HL-60/S4 treated with phorbol 12-myristate 13-acetate at 8.2 ng/mL for 4 days and 3 days (cell line): ENCODE measurements around the gene CXCL5.
"Not testable (repeated sequence)": the region's sequence is repeated elsewhere in the genome, so short reads cannot be mapped to it uniquely, and the experiment has no call there.

Source experiments
- in situ Hi-C: fragments of 300-500 bp; cut with MboI; formaldehyde crosslinking; loops from 2 replicates; pipeline ENCODE4 v1.15.0; 2022; ENCODE audit warnings: low sequenced_read_pairs

Gene CXCL5

DNA sequence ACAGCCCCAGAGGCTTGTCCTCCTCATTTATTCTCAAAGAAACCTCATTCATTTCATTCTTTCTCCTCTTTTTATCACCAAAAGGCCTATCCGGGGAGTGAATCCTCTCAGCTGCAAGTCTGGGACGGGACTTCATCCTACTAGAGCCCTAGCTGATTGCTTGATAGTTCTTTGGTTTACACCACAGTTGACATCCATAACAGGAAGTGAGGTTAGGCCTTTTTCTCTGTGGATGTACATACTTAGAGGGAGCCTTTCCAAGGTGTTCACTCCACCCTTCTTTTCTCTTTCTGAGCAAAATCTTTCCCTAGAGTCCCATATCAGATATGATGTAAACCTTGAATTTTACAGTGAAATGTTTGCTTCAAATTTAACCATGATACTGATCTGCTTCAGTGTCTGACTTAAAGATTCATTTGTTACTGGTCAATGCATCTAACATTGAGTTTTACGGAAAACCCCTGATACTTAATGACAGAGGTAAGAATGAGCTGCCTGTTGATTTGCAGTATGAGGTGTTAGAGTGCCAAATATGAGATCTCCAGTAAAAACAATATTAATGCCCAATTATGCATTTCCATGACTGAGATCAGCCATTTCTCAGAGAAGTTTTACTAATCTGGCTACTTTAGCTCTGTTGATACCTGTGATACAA, 16.8 kb upstream of the CXCL5 start:
- in situ Hi-C loops, result no loop called here

DNA sequence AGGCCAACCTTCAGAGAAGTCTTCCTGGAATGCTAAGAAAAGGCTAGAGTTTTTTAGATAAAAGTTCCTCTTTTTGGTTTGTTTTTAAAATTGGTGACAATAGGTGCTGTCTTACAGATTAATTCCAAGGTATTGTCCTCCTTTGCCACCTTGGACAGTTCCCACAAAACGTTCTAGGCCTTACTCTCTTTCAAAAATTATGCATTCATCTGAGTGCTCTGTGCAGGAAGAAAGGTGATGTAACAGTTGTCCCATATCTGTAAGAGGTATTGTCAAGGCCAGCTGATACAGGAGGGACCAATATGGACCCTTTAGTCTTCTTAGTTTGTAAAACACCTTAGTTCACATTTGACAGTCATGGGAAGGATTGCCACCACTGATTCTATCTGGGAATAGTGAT, 15.9 kb upstream of the CXCL5 start:
- in situ Hi-C loops, result no loop called here

DNA sequence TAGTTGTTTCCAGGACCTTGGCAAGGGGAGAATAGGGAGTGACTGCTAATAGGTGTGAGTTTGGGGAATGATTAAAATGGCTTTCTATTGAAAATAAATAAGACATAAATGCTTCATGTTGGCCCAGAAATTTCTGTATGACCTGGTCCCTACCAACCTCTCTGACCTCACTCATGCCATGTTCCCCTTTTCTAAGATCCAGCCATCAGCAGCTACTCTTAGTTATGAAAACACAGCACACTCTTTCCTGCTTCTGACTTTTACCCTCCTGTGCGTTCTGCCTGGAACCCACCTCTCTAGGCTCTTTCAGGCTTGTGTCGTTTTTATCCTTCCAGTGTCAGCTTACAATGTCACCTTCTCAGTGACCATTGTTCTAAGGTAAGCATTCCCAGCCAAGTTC, 14.8 kb upstream of the CXCL5 start:
- in situ Hi-C loops, result no loop called here

DNA sequence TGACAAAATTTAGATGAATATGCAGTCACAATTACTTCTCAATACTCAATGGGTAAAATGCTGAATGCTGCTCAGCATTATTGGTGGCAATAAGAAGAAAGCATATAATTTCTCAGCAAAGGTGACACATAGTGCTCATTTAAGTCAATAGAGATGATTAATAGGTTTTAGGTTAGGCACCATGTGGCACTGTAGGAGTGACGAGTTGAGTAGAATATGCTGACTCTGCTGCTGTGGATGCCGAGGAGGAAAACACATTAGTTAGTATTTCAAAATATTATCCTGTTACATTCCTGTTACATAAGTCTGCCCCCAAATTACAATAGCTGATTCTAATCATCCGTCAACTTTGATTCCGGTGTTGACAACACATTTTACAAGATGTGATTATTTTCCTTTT, 13.7 kb upstream of the CXCL5 start:
- in situ Hi-C loops, result no loop called here

DNA sequence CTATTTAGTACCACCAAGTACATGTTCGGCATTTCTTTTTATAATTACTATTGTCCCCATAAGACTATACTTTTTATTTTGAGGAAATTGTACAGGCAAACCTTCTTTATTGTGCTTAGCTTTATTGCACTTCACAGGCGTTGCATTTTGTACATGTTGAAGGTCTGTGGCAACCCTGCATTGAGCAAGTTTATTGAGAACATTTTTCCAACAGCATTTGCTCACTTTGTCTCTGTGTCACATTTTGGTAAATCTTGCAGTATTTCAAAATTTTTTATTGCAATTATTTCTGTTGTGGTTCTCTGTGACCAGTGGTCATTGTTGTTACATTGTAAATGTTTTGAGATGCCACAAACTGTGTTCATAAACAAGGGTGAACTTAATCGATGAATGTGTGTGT, 10.8 kb upstream of the CXCL5 start:
- in situ Hi-C loops, result no loop called here

DNA sequence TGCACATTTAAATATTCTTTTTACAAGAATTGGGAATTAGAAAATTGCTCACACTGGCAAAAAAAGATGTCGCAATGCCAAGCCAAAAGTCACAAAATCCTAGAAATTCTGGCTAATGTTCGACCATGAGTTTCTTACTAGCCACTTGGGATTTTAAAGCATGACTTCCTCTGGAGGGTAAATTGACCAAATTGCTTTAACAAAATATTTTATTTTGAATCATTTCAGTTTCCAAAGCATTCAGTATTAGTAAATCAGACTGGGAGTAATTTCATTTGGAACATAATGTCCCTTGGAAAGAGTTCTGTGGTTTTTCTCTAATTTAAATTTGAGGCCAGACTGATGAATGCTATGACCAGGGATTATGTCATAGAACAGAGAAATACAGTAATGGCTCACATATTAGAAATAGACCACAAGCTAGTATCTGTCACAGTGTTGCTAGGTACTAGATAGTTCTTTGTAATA, 7.6 kb upstream of the CXCL5 start:
- in situ Hi-C loops, result no loop called here

DNA sequence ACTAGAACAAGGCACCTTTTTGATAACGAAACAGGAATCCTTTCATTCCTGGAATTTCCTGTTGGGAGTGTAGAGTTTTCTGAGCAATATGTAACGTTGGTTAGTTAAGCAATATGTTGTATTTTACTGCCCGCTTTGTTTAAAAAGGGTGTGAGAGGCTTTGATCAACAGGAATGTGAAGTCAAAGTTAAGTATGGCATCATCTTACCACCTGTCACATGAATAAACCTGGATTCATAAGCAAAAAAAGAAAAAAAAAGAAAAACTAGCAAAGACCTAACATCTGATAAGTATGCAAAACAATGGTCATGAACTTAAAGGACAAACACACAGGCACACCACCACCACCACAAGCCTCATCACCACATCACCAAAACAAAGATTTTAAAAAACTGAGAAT, 7.1 kb upstream of the CXCL5 start:
- in situ Hi-C loops, result no loop called here

DNA sequence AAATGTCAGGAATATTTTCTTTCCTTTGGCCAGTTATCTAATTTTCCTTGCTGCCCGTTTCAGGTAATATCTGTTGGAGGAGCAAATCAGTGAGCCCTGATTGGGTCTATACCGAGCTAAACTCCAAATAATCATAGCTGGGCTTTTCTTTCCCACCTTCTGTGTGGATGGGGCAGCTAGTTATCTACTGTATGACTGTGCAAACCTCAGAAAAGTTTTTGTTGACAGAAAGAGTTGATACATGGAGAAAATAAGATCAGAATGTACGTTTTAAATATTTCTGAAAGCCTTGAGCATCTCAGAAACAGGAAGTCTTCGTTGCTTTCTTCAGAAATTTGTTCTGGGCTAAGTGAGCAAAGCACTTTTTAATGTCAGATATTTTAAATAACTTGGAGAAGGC, 6.2 kb upstream of the CXCL5 start:
- in situ Hi-C loops, result no loop called here

DNA sequence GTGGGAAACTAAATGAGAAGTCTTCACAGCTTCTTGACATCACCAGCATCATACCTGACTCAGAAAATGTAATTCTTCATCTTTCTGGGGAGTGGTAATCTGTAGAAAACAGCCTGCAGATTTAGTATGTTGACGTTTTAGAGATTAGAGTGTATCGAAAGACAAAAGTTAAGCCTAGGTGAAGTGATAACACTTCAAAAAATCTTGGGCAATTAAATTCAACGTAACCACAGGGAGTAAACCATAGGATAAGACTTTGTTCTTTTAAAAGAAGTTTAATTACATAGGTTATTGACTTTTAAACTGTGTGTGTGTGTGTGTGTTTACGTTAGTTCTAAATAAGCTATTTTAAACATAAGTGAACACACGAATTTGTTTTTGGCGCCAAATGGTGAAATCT, 1.8 kb upstream of the CXCL5 start:
- in situ Hi-C loops, result no loop called here

DNA sequence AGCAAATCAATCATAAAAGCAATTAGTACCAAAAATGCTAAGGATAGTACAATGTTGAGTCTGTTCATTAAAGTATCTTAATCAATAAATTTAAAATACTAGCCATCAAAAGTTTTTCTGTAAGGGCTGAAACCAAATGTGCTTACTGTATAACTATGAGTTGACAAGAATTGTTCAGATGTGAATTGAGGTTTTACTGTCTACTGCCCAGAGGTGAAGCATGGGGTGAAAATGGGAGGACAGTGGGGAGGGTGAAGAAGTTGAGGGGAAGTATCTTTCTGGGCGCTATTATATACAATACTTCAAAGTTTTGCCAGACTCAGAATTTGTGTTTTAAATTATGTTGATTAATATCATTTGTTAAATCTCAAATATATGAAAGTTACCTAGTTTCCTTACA, 6.4 kb downstream of the CXCL5 start:
- in situ Hi-C loops, result no loop called here

DNA sequence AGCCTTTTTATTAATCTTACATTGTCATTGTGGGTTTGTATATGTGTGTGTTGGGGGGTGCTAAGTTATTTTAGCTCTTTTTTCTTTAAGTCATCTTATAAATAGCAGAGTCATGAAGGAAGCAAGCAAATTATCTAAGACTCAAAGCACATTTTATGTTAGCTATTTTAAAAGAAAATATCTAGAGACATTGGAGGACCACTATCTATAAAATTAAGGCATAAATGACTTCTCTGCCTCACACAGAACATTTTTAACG, 6.8 kb downstream of the CXCL5 start:
- in situ Hi-C loops, result no loop called here

DNA sequence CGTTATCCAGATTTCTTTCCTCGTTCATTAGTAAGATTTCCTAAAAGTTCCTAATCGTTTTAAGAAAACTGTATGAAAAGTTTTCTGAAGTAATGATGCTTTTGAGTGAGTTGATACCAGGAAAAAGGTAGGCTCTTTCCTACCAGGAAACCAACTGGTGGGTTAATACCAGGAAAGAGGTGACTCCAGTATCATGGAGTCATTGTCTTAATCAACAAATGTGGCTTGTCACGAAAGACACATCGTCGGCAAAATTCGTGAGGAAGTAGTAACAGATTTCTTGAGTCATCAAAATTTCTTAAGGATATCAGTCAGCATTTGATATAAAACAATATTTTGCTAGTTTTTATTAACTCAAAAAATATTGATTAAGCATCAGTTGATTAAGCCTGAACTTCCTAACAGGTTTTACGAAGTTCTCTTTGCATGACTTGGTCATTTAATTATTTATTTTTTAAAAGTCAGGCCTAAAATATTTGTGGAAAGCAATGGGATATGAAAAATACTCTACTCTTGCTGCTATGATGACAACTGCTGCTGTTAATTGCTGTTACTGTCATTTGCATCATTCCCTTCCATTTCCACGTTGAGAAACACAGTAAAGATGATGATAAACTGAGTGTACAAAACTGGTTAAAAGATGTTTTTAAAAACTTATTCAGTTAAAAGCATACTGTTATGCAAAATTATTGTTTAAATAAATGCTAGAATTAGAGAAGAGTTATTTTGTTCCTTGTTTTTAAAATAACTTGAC, 7.3 kb downstream of the CXCL5 start:
- in situ Hi-C loops, result no loop called here

DNA sequence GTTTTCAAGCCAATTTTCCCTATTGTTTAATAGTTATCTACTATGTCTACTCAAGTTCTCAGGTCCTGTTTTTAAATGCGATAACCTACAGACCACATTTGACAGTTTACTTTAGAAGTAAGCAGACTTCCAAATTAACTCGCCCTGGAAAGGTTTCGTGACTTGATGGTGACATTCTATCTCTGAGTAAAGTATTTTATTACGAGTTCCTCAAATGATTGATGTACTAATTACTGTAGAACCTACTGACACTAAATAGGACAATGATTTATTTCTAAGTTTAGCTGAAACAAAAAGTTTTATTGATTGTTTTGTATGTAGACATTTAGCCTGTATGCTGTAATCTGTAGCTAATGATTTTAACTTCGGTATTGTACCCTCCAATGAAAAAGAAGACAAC, 8.5 kb downstream of the CXCL5 start:
- in situ Hi-C loops, result no loop called here

DNA sequence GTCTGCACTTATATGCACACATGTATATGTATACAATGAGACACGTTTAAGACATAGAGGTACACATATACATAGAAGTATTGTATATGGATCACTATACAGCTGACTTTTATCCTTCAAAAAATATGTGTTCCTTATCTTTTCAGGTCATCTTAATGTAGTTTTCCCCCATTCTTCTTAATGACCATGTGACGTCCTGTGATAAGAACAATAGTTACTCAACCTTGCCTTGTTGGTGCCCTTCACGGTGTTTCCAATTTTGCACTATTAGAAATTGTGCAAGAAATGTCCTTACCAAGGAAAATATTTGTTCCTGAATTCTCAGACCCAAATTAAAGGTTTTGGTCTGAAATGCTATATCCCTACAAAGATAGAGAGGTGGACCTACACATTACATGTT, 9.4 kb downstream of the CXCL5 start:
- in situ Hi-C loops, result no loop called here

DNA sequence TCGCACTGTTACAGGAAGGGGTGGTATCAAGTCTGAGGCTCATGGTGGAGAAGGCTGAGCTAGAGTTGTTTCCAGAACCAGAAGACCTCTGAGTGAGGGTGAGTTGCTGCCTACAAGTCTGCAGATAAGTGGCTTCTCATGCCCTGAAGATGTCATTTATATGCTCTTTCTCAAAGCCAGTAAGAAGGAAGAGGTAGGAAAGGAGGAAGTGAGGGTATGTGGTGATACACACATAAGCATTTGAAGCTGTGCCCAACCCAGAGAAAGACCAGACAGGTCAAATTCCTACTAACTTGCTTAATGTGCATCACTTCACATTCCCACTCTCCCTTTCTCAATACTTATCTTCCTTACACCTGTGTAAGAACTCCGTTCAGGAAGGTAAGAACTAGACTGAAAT, 10.4 kb downstream of the CXCL5 start, which contains the start of gene PPBP:
TSS of gene PPBP (minus strand) at position 130 of the 400 bp plus-strand sequence. CDS start at position 43, 87 bp downstream.
- in situ Hi-C loops, result no loop called here

DNA sequence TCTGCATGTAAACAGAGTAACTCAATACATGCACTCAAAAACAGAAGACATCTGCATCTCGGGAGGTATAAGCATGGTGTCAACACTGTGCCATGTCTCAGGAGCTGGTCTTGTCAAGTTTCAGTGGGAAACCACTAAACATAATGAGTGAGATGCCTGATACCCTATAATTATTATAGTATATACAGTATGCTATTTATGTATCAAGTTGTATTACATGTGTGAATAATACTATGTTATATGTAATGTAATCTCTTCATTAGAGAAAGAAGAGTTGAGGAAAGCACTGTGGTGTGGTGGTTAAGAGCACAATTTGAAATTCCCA, 13.0 kb downstream of the CXCL5 start:
- in situ Hi-C loops, result no loop called here

DNA sequence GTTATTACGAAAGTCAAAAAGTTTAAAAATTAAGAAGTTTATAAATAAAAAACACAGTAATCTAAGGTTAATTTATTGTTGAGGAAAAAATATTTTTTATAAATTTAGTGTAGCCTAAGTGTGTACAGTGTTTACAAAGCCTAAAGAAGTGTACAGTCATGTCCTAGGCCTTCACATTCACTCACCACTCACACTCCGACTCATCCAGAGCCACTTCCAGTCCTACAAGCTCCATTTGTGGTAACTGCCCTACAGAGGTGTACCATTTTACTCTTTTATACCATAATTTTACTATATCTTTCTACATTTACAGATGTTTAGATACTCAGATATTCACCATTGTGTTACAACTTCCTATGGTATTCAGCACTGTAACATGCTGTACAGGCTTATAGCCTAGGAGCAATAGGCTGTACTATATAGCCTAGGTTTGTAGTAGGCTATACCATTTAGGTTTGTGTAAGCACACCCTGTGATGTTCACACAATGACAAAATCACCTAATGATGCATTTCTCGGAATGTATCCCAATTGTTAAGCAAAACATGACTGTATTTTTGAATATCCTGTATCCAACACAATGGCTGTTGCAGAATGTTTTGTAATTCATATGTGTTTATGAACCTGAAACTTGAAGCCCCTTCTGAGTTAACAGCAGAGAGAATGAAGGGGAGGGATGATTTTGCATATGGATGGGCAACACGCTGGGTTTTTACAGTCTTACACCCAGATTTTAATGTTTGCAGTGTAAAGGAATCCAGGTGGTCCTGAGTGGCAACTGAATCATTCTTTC, 13.5 kb downstream of the CXCL5 start:
- in situ Hi-C loops, result no loop called here

DNA sequence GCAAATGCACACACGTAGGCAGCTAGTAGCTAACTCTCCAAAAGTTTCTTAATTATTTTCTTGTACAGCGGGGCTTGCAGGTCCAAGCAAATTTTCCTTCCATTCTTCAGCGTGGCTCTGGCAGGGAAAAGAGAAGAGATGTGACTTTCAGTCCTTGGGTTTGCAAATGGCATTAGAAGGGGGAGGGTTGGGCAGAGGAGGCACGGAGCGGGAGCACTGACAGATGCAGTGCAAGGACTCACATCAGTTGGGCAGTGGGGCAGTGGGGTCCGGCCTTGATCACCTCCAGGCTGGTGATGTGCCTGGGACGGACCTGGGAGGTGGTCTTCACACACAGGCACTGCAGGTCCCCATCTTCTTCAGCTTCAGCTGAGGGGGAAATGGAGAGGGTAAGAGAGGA, 17.3 kb downstream of the CXCL5 start:
- in situ Hi-C loops, result not testable (repeated sequence)

DNA sequence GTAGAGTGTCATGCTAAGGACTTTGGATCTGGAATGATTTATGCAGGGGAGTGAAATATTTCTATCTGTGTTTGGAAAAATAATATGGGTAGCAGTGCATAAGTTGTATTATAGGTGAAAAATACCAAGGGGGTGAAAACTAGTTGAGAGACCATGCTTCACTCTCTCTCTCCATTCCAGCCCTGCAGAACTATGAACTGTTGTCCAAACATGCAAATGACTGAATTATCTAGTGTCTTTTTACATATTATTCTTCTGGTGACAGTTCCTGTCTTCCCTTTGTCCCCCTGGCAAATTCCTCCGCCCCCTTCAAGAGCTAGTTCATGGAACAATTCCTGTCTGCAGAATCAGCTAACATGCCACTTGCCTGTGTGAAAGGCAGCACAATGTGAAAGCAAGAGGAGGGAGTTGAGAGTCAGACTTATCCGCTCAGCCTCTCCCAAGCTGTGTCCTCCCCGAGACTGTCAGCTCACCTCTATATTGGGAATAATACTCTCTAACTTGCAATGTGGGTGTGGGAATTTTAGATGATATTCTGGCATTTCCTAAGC, 19.0 kb downstream of the CXCL5 start:
- in situ Hi-C loops, result no loop called here

DNA sequence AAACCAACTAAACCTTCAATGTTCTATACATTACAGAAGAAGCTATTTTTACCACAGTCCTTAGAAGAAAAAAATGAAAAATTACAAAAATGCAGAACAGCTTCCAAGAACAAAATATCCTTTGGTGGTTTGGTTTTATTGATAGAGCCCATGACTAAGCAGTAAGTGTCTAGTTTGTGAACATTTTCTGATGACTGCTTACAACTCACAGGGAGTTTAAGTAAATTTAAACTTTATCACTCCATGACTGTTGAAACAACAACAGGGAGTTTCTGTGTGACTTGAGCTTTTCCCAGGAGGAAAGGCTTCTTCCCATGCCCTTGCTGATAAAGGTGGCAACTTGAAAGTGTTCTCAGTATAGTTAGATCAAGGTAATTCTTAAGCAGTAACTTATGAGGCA, 19.6 kb downstream of the CXCL5 start:
- in situ Hi-C loops, result no loop called here

DNA sequence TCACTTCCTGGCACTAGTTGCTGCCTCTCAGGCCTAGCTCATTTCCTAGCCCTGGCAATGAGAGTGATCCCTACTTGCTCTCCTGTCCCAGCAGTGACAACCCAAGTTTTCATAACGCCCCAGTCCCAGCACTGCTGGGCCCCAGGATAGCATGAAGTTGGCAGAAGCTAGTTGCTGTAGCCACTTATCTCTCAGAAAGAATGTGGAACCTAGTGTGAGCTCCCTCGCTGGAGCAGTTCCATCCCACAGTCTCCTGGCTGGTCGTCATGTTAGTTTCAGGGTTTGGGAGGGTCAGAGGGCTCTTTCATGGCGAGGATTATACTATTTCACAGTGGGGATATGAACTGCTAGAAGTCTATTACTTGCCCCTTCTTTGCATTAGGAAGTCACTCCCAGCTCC, 21.8 kb downstream of the CXCL5 start:
- in situ Hi-C loops, result no loop called here

DNA sequence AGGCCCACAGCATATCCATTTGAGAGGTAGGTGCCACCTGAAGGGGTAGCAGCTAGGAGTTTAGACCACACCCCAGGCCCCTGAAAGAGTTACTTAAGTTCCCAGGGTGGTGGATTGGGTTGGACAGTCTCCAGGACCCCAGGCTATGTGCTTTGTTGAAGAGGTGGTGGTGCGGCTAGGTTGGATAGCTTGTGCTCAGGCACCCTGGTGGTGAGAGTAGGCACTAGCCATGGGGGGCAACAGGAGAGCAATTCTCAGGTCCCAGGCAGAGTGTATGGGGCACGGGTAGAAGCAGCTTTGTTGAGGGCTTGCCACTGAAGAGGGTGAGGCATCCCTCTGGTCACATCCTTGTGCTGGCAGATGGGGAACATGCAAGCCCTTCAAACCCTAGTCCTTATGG, 22.3 kb downstream of the CXCL5 start:
- in situ Hi-C loops, result no loop called here
